ENCODE measurements around the gene ONECUT3. TPM values are rescaled to one million over a fixed set of nuclear protein-coding genes. Genes with fewer than 3 reads are reported as not detected.

The ONECUT3 gene
- total and polyA plus RNA-seq, 9 of the 15 experiments (the other 6 are each of a cell fraction or from before 2014, with no cell fraction given): not detected

DNA sequence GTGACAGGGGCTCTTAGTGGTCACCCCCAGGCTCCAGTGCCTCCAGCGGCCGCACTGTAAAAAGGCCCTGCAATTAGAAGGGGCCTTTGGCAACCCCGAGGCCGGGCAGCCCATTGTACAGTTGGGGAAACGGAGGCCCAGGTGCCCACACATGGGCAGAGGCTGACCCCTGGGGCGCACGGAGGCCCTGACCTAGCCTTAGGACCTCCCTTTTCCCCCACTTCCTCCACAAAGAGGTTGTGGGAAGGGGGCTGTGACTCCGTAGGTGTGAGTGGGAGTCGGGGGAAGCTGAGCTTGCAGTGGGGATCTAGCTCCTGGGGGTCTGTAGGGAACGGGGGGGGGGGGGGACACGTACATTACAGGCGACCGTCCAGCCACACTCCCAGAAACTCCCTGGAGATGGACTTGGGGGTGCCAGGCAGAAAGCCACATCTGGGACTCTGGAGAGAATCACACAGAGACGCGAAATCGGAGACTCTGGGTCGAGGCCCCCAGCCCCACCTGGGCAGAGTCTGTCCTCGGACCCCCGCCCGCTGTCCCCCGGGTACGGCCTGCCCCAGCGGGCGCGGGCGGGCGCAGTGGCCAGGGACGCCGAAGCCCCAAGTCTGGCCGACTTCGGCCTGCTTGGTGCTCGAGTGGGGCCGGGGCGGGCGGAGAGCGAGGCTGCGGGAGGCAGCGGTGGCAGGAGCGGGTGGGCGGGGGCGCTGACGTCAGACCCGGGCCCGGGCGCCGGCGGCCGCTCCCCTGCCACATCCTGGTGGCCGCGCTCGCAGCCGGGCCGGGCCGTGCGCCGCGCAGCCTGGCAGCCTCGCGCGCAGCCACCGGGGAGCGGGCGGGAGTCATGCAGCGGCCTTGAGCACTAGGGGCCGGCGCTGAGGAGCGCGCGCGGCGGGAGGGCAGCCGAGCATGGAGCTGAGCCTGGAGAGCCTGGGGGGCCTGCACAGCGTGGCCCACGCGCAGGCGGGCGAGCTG lies at the start of gene ONECUT3 (continued):
- TF ChIP-seq, protein P1, sequence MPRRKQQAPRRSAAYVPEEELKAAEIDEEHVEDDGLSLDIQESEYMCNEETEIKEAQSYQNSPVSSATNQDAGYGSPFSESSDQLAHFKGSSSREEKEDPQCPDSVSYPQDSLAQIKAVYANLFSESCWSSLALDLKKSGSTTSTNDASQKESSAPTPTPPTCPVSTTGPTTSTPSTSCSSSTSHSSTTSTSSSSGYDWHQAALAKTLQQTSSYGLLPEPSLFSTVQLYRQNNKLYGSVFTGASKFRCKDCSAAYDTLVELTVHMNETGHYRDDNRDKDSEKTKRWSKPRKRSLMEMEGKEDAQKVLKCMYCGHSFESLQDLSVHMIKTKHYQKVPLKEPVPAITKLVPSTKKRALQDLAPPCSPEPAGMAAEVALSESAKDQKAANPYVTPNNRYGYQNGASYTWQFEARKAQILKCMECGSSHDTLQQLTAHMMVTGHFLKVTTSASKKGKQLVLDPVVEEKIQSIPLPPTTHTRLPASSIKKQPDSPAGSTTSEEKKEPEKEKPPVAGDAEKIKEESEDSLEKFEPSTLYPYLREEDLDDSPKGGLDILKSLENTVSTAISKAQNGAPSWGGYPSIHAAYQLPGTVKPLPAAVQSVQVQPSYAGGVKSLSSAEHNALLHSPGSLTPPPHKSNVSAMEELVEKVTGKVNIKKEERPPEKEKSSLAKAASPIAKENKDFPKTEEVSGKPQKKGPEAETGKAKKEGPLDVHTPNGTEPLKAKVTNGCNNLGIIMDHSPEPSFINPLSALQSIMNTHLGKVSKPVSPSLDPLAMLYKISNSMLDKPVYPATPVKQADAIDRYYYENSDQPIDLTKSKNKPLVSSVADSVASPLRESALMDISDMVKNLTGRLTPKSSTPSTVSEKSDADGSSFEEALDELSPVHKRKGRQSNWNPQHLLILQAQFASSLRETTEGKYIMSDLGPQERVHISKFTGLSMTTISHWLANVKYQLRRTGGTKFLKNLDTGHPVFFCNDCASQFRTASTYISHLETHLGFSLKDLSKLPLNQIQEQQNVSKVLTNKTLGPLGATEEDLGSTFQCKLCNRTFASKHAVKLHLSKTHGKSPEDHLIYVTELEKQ (CRISPR knock-in tag; IDR thresholded peaks at IDR 0.05): no peak
- TF ChIP-seq, protein P2, sequence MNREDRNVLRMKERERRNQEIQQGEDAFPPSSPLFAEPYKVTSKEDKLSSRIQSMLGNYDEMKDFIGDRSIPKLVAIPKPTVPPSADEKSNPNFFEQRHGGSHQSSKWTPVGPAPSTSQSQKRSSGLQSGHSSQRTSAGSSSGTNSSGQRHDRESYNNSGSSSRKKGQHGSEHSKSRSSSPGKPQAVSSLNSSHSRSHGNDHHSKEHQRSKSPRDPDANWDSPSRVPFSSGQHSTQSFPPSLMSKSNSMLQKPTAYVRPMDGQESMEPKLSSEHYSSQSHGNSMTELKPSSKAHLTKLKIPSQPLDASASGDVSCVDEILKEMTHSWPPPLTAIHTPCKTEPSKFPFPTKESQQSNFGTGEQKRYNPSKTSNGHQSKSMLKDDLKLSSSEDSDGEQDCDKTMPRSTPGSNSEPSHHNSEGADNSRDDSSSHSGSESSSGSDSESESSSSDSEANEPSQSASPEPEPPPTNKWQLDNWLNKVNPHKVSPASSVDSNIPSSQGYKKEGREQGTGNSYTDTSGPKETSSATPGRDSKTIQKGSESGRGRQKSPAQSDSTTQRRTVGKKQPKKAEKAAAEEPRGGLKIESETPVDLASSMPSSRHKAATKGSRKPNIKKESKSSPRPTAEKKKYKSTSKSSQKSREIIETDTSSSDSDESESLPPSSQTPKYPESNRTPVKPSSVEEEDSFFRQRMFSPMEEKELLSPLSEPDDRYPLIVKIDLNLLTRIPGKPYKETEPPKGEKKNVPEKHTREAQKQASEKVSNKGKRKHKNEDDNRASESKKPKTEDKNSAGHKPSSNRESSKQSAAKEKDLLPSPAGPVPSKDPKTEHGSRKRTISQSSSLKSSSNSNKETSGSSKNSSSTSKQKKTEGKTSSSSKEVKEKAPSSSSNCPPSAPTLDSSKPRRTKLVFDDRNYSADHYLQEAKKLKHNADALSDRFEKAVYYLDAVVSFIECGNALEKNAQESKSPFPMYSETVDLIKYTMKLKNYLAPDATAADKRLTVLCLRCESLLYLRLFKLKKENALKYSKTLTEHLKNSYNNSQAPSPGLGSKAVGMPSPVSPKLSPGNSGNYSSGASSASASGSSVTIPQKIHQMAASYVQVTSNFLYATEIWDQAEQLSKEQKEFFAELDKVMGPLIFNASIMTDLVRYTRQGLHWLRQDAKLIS (CRISPR knock-in tag; IDR thresholded peaks at IDR 0.05): no peak
- no peak for TF ChIP-seq PHTF2 (CRISPR knock-in tag; IDR thresholded peaks at IDR 0.05)
